Melanocyte of skin (primary cell): Measurements from ENCODE around the gene MAP3K7. TPM values are rescaled to one million over a fixed set of nuclear protein-coding genes. Genes with fewer than 3 reads are reported as not detected.

Experiments
- total RNA-seq, 2 donors: library from RNA; depleted of rRNA; stranded (reverse); fragments of >200 nt; gene quantifications; 2 replicates each; pipeline ENCODE4 v1.2.3, GENCODE V29; 2012

The MAP3K7 gene
- total RNA-seq, result 10 to 100 TPM; 18.9 to 29.6 TPM

DNA sequence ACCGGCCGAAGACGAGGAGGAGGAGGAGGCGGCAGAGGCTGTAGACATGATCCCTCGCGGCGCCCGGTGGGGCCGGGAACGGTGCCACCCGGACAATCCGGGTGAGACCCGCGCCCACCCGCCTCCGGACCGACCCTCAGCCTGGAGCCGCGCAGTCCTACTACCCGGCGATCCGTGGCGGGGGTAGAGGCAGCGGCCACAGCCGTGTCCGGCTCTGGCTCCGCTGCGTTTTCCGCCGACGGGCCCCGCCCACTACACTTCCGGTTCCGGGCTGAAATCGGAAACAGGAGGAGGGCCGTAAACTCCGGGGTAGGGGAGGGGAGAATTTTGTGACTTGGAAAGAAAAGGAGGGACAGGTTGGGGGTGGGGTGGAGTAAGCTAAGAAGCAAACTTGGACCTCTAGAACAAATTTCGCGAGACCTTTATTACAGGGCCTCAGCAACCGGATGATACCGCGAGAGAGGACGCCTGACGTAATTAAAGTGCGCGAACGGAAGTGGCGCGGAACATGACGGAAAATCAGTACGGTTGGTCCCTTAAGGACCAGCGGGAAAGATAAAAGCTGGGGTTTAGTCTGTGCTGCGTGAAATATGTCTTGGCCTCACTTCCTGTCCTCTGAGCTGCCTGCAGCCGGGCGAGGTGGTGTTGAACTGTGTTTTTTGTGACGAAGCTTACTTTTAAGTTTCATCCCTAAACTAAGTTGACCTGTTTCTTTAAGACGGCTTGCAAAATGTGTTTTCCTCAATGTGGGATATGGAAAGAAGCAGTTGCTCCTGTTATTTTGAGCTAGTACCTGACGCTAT lies at the start of gene MAP3K7:
Gene MAP3K7 (minus strand): TSS at position 237 of the 803 bp plus-strand sequence. CDS start 189 bp downstream, at position 48.

